Brain microvascular endothelial cell (primary cell): ENCODE data around the gene RALGAPB.

Experiments
- DNase-seq: peaks from one replicate; pipeline ENCODE4 v3.0.0-alpha.2; 2020
- H3K27ac ChIP-seq: fragments of 250-450 bp; sonication (Bioruptor Pico); 2 replicates; pipeline ENCODE4 v1.5.1; 2020; ENCODE audit warnings: mild to moderate bottlenecking, moderate library complexity
- H3K27me3 ChIP-seq: fragments of 250-450 bp; sonication (Bioruptor Pico); replicated peaks from 2 replicates; pipeline ENCODE4 v1.5.1; 2020; ENCODE audit warnings: mild to moderate bottlenecking
- H3K36me3 ChIP-seq: fragments of 250-450 bp; sonication (Bioruptor Pico); replicated peaks from 2 replicates; pipeline ENCODE4 v1.5.1; 2020; ENCODE audit warnings: mild to moderate bottlenecking
- H3K4me3 ChIP-seq: 2 replicates; pipeline ENCODE4 v1.5.1; 2011; ENCODE audit warnings: low read depth, mild to moderate bottlenecking, control low read depth, low read length, moderate library complexity
- CTCF ChIP-seq: IDR thresholded peaks from 2 replicates; pipeline ENCODE4 v1.5.1; 2011; ENCODE audit warnings: low read depth, mild to moderate bottlenecking, moderate library complexity, low read length, control low read depth, inconsistent platforms; ENCODE audit errors: missing control alignments
- in situ Hi-C: cut with HindIII; loops from 2 replicates; pipeline ENCODE4 v1.10.0; 2017; ENCODE audit warnings: low sequenced_read_pairs, low pct_ligation_motif_present

The RALGAPB gene

DNA sequence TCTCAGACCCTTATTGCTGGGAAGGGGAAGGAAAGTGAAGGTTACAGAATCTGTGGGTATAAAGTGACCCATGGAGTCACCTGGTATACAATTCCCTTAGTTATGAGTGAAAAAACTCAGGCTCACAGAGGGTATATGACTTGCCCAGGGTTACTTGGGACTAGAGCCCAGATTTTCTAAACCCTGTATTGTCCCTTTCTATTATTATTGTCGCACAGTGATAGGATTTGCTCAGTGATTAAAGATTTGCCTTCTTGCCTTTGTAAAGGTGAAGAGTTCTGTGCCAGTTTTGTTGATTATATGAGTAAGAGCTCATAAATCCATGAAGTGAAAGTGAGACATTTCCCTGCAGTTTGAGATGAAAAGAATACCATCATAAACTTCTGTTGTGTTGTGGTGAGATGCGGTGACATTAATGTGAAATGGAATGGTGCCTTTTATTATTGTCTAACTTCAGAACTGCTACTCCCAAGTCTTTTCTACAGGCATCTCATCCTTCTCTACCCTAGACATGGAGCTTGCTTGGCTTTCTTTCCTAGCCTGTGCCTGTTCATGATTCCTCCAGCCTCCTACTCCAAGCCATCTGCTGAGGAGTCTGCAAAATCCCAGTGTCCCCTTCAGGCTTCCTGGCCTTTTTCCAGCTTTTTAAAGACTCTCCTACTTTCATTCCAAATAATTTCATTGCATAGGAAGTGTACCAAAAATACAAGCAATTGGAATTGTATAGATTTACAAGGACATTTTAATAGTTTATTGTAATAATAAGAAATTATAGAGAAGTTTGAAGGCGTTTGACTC, 74.8 kb downstream of the RALGAPB start:
- DNase-seq: no peak
- Histone ChIP-seq H3K27me3 (no peaks in the 10 kb centered on the region), H3K4me3 (no peak overlapping the region), H3K27ac (no peak overlapping the region), H3K36me3 (peaks cover 71% of the 10 kb centered on the region)
- in situ Hi-C loops: no loop called here
- TF ChIP-seq CTCF: no peak

DNA sequence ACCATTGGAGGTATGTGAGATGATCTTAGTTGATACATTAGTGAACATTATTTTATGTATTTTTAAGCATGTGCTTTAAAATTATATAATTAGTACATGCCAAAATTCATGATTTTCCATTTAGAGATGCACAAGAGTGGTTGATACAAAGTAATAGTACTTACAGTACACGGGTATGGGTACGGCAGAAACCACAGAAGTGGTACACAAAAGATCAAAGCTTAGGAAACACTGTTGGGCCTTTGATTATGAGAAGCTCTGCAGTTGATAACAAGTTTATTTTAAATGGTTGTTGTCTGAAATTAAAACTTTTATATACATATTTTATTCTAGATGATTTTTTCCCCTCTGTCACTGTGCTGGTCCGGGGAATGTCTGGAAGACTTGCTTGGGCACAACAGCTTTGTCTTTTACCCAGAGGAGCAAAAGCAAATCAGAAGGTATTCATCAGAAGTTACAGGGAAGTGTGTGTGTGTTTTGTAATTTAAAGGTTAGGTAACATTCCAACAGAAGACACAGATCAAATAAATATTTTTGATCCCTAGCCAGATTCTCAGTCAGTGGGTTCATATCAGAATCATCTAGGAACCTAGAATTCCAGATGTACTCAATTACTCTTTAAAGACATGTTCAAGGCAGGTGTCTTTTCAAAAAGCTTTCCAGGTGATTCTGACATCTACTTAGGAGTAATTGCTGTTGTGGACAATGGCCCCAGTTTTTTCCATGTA, 75.9 kb downstream of the RALGAPB start:
- no peaks in the 10 kb centered on the region for H3K27me3 ChIP-seq
- in situ Hi-C loops: no loop called here
- H3K4me3 ChIP-seq: no peak overlapping the region
- DNase-seq: no peak
- no peak for TF ChIP-seq CTCF
- H3K36me3 ChIP-seq: peaks cover 72% of the 10 kb centered on the region
- no peak overlapping the region for H3K27ac ChIP-seq

- peaks cover 63% of the 10 kb centered on the region for H3K36me3 ChIP-seq
- H3K27ac ChIP-seq: no peak overlapping the region
- in situ Hi-C loops: no loop called here
- DNase-seq: no peak
- no peak overlapping the region for H3K4me3 ChIP-seq
- TF ChIP-seq CTCF: peak; percentile 34
- no peaks in the 10 kb centered on the region for H3K27me3 ChIP-seq
These were observed 77.6 kb downstream of the RALGAPB start for GRCh38 chr20:38550274-38550673.

- no peak for DNase-seq
- no peak overlapping the region for H3K4me3 ChIP-seq
- H3K36me3 ChIP-seq: peaks cover 55% of the 10 kb centered on the region
- TF ChIP-seq CTCF: no peak
- no peaks in the 10 kb centered on the region for H3K27me3 ChIP-seq
- H3K27ac ChIP-seq: no peak overlapping the region
- in situ Hi-C loops: no loop called here
These were observed 78.5 kb downstream of the RALGAPB start for GRCh38 chr20:38551056-38551626.

DNA sequence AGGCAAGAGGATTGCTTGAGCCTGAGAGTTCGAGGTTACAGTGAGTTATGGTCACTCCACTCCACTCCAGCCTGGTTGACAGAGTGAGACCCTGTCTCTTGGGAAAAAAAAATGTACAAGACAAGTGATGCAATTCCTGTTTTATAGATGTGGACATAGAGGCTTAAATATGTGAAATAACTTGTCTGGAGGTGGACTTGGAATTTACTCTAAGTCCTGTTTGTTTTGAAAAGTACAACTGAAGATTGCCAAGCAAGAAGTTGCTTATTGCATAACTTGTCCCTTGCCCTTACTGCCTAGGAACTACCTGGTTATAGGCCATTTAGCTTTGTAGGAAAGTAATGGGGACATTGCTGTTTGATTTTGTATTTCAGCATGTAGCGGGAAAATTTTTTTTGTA, 82.3 kb downstream of the RALGAPB start:
- no peak for DNase-seq
- Histone ChIP-seq H3K36me3 (peaks cover 37% of the 10 kb centered on the region), H3K4me3 (no peak overlapping the region), H3K27me3 (no peaks in the 10 kb centered on the region), H3K27ac (no peak overlapping the region)
- in situ Hi-C loops: no loop called here
- no peak for TF ChIP-seq CTCF
